Ectodermal cell (in vitro differentiated cells): ENCODE results near the gene SYT2.
"Not testable (repeated sequence)": the region's sequence is repeated elsewhere in the genome, so short reads cannot be mapped to it uniquely, and the experiment has no call there.

ENCODE experiments used
- H3K27ac ChIP-seq: 2 replicates; pipeline ENCODE4 v1.7.0; 2013; ENCODE audit warnings: mild to moderate bottlenecking, low read depth, low read length; ENCODE audit not compliant: insufficient read depth, poor library complexity, severe bottlenecking
- H3K27me3 ChIP-seq: 2 replicates; pipeline ENCODE4 v1.7.0; 2013; ENCODE audit warnings: mild to moderate bottlenecking, low read length; ENCODE audit not compliant: insufficient read depth, control insufficient read depth, poor library complexity, severe bottlenecking
- H3K36me3 ChIP-seq: one replicate; pipeline ENCODE4 v1.7.0; 2013; ENCODE audit warnings: low read length; ENCODE audit not compliant: control insufficient read depth, insufficient read depth
- H3K4me1 ChIP-seq: one replicate; pipeline ENCODE4 v1.7.0; 2013; ENCODE audit warnings: low read length; ENCODE audit not compliant: control insufficient read depth, insufficient read depth
- H3K4me3 ChIP-seq: 2 replicates; pipeline ENCODE4 v1.7.0; 2013; ENCODE audit warnings: low read depth, low read length, control low read depth; ENCODE audit not compliant: insufficient read depth
- H3K9me3 ChIP-seq: 2 replicates; pipeline ENCODE4 v1.7.0; 2013; ENCODE audit warnings: mild to moderate bottlenecking, low read length, moderate library complexity; ENCODE audit not compliant: control insufficient read depth
- WGBS, 2 experiments: methylation state at CpG; one replicate each; pipeline ENCODE4 v1.1.7; 2013; ENCODE audit warnings: missing lambda C conversion rate in 2 of 2; 5-methylcytosine and 5-hydroxymethylcytosine counted together

Gene SYT2

GRCh38 chr1:202624781-202625108 is 85.5 kb downstream of the SYT2 start:
- H3K4me3 ChIP-seq: no peak overlapping the region
- H3K36me3 ChIP-seq: no peaks in the 10 kb centered on the region
- H3K9me3 ChIP-seq: no peaks in the 10 kb centered on the region
- no peak overlapping the region for H3K27ac ChIP-seq
- 87 to 89% methylated on average over 1 of the region's 1 CpG for WGBS, 2 experiments
- peaks cover 13% of the 10 kb centered on the region for H3K4me1 ChIP-seq
- H3K27me3 ChIP-seq: no peaks in the 10 kb centered on the region

GRCh38 chr1:202624088-202624780 is 86.0 kb downstream of the SYT2 start:
- Histone ChIP-seq H3K27me3 (no peaks in the 10 kb centered on the region), H3K9me3 (no peaks in the 10 kb centered on the region), H3K4me3 (no peak overlapping the region), H3K36me3 (no peaks in the 10 kb centered on the region), H3K4me1 (peaks cover 13% of the 10 kb centered on the region), H3K27ac (no peak overlapping the region)
- 90 to 93% methylated on average over 7 of the region's 7 CpGs for WGBS, 2 experiments

- H3K36me3 ChIP-seq, H3K27me3 ChIP-seq, H3K4me3 ChIP-seq, H3K27ac ChIP-seq, H3K9me3 ChIP-seq: not testable (repeated sequence)
- 78 to 81% methylated on average over 12 of the region's 12 CpGs for WGBS, 2 experiments
- peaks cover 13% of the 10 kb centered on the region for H3K4me1 ChIP-seq
Observed at GRCh38 chr1:202623476-202623875, 86.8 kb downstream of the SYT2 start.

- WGBS, 2 experiments: 78 to 81% methylated on average over 7 of the region's 7 CpGs
- no peak overlapping the region for H3K4me3 ChIP-seq
Observed at GRCh38 chr1:202623075-202623474, 87.2 kb downstream of the SYT2 start.

GRCh38 chr1:202622388-202622787 is 87.9 kb downstream of the SYT2 start:
- Histone ChIP-seq H3K4me3 (no peak overlapping the region), H3K27ac (no peak overlapping the region), H3K36me3 (no peaks in the 10 kb centered on the region), H3K9me3 (no peaks in the 10 kb centered on the region), H3K4me1 (peaks cover 16% of the 10 kb centered on the region), H3K27me3 (no peaks in the 10 kb centered on the region)
- 87 to 91% methylated on average over 8 of the region's 8 CpGs for WGBS, 2 experiments

More at GRCh38 chr1:202623075-202623474, 87.2 kb downstream of the SYT2 start:
- peaks cover 16% of the 10 kb centered on the region for H3K4me1 ChIP-seq
- H3K27me3 ChIP-seq: no peaks in the 10 kb centered on the region
- no peak overlapping the region for H3K27ac ChIP-seq
- no peaks in the 10 kb centered on the region for H3K9me3 ChIP-seq
- no peaks in the 10 kb centered on the region for H3K36me3 ChIP-seq

GRCh38 chr1:202621446-202621845 is 88.8 kb downstream of the SYT2 start:
- no peaks in the 10 kb centered on the region for H3K27me3 ChIP-seq
- no peaks in the 10 kb centered on the region for H3K9me3 ChIP-seq
- H3K36me3 ChIP-seq: no peaks in the 10 kb centered on the region
- H3K4me1 ChIP-seq: peaks cover 16% of the 10 kb centered on the region
- 90 to 97% methylated on average over 3 of the region's 3 CpGs for WGBS, 2 experiments
- no peak overlapping the region for H3K4me3 ChIP-seq
- H3K27ac ChIP-seq: no peak overlapping the region

- not testable (repeated sequence) for H3K27me3 ChIP-seq, H3K27ac ChIP-seq, H3K9me3 ChIP-seq, H3K36me3 ChIP-seq, H3K4me3 ChIP-seq
- H3K4me1 ChIP-seq: peaks cover 16% of the 10 kb centered on the region
- 92 to 98% methylated on average over 2 of the region's 2 CpGs for WGBS, 2 experiments
Observed at GRCh38 chr1:202620036-202620435, 90.2 kb downstream of the SYT2 start.

- Histone ChIP-seq H3K4me1 (peaks cover 16% of the 10 kb centered on the region), H3K4me3 (no peak overlapping the region), H3K27me3 (no peaks in the 10 kb centered on the region), H3K27ac (no peak overlapping the region), H3K9me3 (no peaks in the 10 kb centered on the region), H3K36me3 (no peaks in the 10 kb centered on the region)
- 95 to 98% methylated on average over 2 of the region's 2 CpGs for WGBS, 2 experiments
Observed at GRCh38 chr1:202619505-202619904, 90.7 kb downstream of the SYT2 start.

- not testable (repeated sequence) for H3K27ac ChIP-seq, H3K4me3 ChIP-seq, H3K27me3 ChIP-seq, H3K36me3 ChIP-seq, H3K9me3 ChIP-seq
- WGBS, 2 experiments: 81 to 84% methylated on average over 10 to 11 of the region's 11 CpGs
- H3K4me1 ChIP-seq: peaks cover 16% of the 10 kb centered on the region
Observed at GRCh38 chr1:202619012-202619411, 91.2 kb downstream of the SYT2 start.

GRCh38 chr1:202616355-202616915 is 93.8 kb downstream of the SYT2 start:
- no peaks in the 10 kb centered on the region for H3K9me3 ChIP-seq
- H3K36me3 ChIP-seq: no peaks in the 10 kb centered on the region
- peaks cover 3% of the 10 kb centered on the region for H3K4me1 ChIP-seq
- H3K27ac ChIP-seq: no peak overlapping the region
- H3K4me3 ChIP-seq: no peak overlapping the region
- 92 to 96% methylated on average over 13 of the region's 13 CpGs for WGBS, 2 experiments
- no peaks in the 10 kb centered on the region for H3K27me3 ChIP-seq
